Transverse colon (tissue), 4 donors: ENCODE measurements around the gene ZNF597. TPM values are rescaled to one million over a fixed set of nuclear protein-coding genes. Genes with fewer than 3 reads are reported as not detected.

Experiments
- DNase-seq: peaks from one replicate; pipeline ENCODE4 v3.0.0-alpha.2; 2019
- H3K27ac ChIP-seq, 4 donors: fragments of 200-600 bp; sonication (generic); 2 replicates each; pipeline ENCODE4 v1.5.1; 2016 to 2018; ENCODE audit warnings: inconsistent platforms in 4 of 4
- H3K27me3 ChIP-seq: fragments of 200-600 bp; sonication (generic); 2 replicates; pipeline ENCODE4 v1.5.1; 2017; ENCODE audit warnings: inconsistent platforms
- H3K36me3 ChIP-seq, 4 donors: fragments of 200-600 bp; sonication (generic); 2 replicates each; pipeline ENCODE4 v1.5.1; 2017 to 2019; ENCODE audit warnings: inconsistent platforms in 4 of 4
- H3K4me1 ChIP-seq, 4 donors: fragments of 200-600 bp; sonication (generic); 2 replicates each; pipeline ENCODE4 v1.5.1; 2017 to 2020; ENCODE audit warnings: inconsistent platforms in 4 of 4
- H3K4me3 ChIP-seq, 4 donors: fragments of 200-600 bp; sonication (generic); 1 replicate in 1 of 4; 2 replicates in 3 of 4; pipeline versions ENCODE4 v1.5.1 to v1.6.1; 2017 to 2019; ENCODE audit warnings: inconsistent platforms in 4 of 4
- H3K9me3 ChIP-seq, 2 donors: fragments of 200-600 bp; sonication (generic); 2 replicates each; pipeline ENCODE4 v1.5.1; 2017 to 2019; ENCODE audit warnings: inconsistent platforms in 2 of 2
- EP300 ChIP-seq: sonication (generic); formaldehyde crosslinking; IDR thresholded peaks from one replicate; pipeline ENCODE4 v1.6.1; 2017; ENCODE audit warnings: antibody characterized with exemption, low read depth
- POLR2A ChIP-seq: fragments of 450-650 bp; IDR thresholded peaks from one replicate; pipeline ENCODE4 v1.6.1; 2016; ENCODE audit warnings: antibody characterized with exemption, mild to moderate bottlenecking, moderate library complexity
- POLR2AphosphoS5 ChIP-seq, 3 donors: sonication (generic); formaldehyde crosslinking; IDR thresholded peaks; one replicate each; pipeline ENCODE4 v1.6.1; 2016; ENCODE audit warnings: antibody characterized with exemption in 3 of 3
- WGBS, 2 donors: methylation state at CpG; one replicate each; pipeline ENCODE4 v1.1.5; 2018; ENCODE audit warnings: low coverage in 1 of 2; 5-methylcytosine and 5-hydroxymethylcytosine counted together
- in situ Hi-C, 4 donors: fragments of 200-750 bp; cut with MboI; loops; one replicate each; pipeline versions ENCODE4 v1.15.0 to v1.15.1; 2017; ENCODE audit warnings: low sequenced_read_pairs in 3 of 4, low pct_ligation_motif_present in 1 of 4, low pct_unique_long_range_greater_than_20kb in 1 of 4
- intact Hi-C: fragments of 100-400 bp; cut with DNase I; formaldehyde crosslinking; loops from one replicate; pipeline ENCODE4 v1.15.1; 2023; ENCODE audit warnings: low total_unique reads
- total RNA-seq, 4 donors: library from RNA; depleted of rRNA; stranded (reverse); fragments of >200 nt; gene quantifications; one replicate each; pipeline ENCODE4 v1.1.0, GENCODE V29; 2016
- TF ChIP-seq, protein P1 (sequence below), 5 experiments: fragments of 200-600 bp in 3 of 5; fragments of 450-650 bp in 2 of 5; sonication (generic) in 3 of 5; IDR thresholded peaks; 1 replicate in 2 of 5; 2 replicates in 3 of 5; pipeline ENCODE4 v1.5.1; 2016 to 2017; ENCODE audit warnings: antibody characterized with exemption in 5 of 5, inconsistent platforms in 3 of 5, mild to moderate bottlenecking in 2 of 5, moderate library complexity in 1 of 5

ZNF597 gene
- total RNA-seq: 1 to 10 TPM in 2 of 4 donors, under 1 TPM in 2; 0.37 to 2.4 (median 0.91) TPM

GRCh38 chr16:3443108-3444031, at the start of gene ZNF597, which contains the start of gene NAA60:
ZNF597 (minus strand) TSS chr16:3443504; CDS start chr16:3443153, 351 bp downstream.
NAA60 (plus strand) TSS chr16:3443680; CDS start chr16:3476228, 32,548 bp downstream.
- WGBS, 2 donors: 62% methylated on average over 61 of the region's 61 CpGs; no CpG with 5 or more reads in 1 of the 2 donors

GRCh38 chr16:3492356-3492755, 49.1 kb upstream of the ZNF597 start:
- H3K4me3 ChIP-seq: no peak overlapping the region
- H3K27ac ChIP-seq: no peak overlapping the region
- no peak for TF ChIP-seq POLR2A
- no peak for TF ChIP-seq EP300
- TF ChIP-seq, protein P1, sequence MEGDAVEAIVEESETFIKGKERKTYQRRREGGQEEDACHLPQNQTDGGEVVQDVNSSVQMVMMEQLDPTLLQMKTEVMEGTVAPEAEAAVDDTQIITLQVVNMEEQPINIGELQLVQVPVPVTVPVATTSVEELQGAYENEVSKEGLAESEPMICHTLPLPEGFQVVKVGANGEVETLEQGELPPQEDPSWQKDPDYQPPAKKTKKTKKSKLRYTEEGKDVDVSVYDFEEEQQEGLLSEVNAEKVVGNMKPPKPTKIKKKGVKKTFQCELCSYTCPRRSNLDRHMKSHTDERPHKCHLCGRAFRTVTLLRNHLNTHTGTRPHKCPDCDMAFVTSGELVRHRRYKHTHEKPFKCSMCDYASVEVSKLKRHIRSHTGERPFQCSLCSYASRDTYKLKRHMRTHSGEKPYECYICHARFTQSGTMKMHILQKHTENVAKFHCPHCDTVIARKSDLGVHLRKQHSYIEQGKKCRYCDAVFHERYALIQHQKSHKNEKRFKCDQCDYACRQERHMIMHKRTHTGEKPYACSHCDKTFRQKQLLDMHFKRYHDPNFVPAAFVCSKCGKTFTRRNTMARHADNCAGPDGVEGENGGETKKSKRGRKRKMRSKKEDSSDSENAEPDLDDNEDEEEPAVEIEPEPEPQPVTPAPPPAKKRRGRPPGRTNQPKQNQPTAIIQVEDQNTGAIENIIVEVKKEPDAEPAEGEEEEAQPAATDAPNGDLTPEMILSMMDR (IDR thresholded peaks at IDR 0.05): no peak
- no peak for TF ChIP-seq POLR2AphosphoS5 (IDR thresholded peaks at IDR 0.05)
- intact Hi-C loops (no loop called here), in situ Hi-C loops (no loop called here)
- H3K36me3 ChIP-seq: no peaks in the 10 kb centered on the region
- 75% methylated on average over 10 of the region's 10 CpGs; no CpG with 5 or more reads in 1 of the 2 donors for WGBS, 2 donors
- H3K4me1 ChIP-seq: no peaks in the 10 kb centered on the region
- no peak for DNase-seq
- H3K9me3 ChIP-seq: no peaks in the 10 kb centered on the region
- no peaks in the 10 kb centered on the region for H3K27me3 ChIP-seq

More at GRCh38 chr16:3443108-3444031, at the start of gene ZNF597, which contains the start of gene NAA60:
- TF ChIP-seq, protein P1 (IDR thresholded peaks at IDR 0.05): no peak
- TF ChIP-seq POLR2A (peak; percentile 41), EP300 (no peak), POLR2AphosphoS5 (IDR thresholded peaks at IDR 0.05) (peak in 2 of 3 donors; percentile 24 to 41)
- intact Hi-C loops: no loop called here
- Histone ChIP-seq H3K27ac (peak within 1 kb of the TSS; percentile 68 to 87 (median 86)), H3K9me3 (peaks cover 0 to 8% of the 10 kb centered on the region in 2 donors), H3K36me3 (no peaks in the 10 kb centered on the region), H3K4me1 (peaks cover 0 to 14% (median 4%) of the 10 kb centered on the region in 4 donors), H3K27me3 (no peaks in the 10 kb centered on the region), H3K4me3 (peak within 1 kb of the TSS; percentile 45 to 60 (median 55))
- peak; percentile 85 for DNase-seq
- in situ Hi-C loops: no loop called here

DNA sequence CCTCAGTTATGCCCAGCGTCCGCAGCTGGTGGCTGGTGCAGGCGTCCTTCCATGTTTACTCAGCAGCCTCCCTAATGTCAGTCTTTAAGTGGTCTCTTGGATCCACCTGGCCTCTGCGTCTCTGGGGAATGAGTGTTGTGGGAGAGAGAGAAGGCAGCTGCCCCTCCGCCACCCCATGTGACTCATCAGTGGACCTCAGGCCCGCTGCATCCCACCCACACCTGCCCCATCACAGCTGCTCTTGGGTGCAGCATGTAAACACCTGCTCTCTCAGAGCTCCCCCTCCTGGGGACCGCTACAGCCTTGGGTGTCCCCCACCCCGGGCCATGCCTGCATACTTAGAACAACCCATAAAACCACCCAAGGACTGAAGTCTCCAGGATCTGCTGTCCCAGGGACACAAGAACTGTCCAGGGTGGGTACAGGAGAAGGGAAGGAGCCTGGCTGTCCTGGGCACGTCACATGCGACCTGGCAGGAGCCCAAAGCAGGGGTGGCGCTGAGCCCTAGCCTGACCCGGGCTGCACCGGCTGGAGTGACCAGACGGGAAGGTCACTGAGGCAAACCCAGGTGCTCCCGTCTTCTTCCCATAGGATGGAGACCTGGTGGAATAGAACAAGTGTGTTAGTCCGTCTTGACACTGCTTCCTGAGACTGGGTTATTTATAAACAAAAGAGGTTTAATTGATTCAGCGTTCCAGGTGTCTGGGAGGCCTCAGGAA, 47.8 kb upstream of the ZNF597 start:
- Histone ChIP-seq H3K27me3 (no peaks in the 10 kb centered on the region), H3K4me3 (no peak overlapping the region), H3K9me3 (no peaks in the 10 kb centered on the region), H3K36me3 (peaks cover 0 to 2% (median under 1%) of the 10 kb centered on the region in 4 donors), H3K4me1 (no peaks in the 10 kb centered on the region), H3K27ac (no peak overlapping the region)
- WGBS, 2 donors: 14 to 46% methylated on average over 1 to 17 of the region's 17 CpGs
- no peak for DNase-seq
- intact Hi-C loops (no loop called here), in situ Hi-C loops (no loop called here)
- no peak for TF ChIP-seq POLR2AphosphoS5 (IDR thresholded peaks at IDR 0.05)
- TF ChIP-seq EP300: no peak
- no peak for TF ChIP-seq POLR2A
- TF ChIP-seq, protein P1 (IDR thresholded peaks at IDR 0.05): no peak

DNA sequence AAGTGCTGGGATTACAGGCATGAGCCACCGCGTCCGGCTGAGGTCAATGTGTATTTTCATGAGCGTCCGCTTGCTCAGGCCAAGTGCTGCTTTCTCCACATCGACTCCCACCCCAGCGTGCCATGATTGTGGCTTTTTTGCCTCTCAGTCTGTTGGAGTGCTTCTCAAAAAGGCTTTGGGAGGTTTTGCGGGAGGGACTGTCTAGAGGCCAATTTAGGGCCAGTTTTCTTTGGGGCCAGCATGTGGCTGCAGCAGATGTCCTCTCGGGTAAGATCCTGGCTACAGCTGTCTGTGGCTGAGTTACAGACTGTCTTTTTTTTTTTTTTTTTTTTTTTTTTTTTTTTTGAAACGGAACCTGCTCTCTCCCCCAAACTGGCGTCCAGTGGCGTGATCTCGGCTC, 45.5 kb upstream of the ZNF597 start:
- in situ Hi-C loops (no loop called here), intact Hi-C loops (no loop called here)
- H3K4me1 ChIP-seq: no peaks in the 10 kb centered on the region
- H3K36me3 ChIP-seq: peaks cover 0 to 24% (median 14%) of the 10 kb centered on the region in 4 donors
- H3K9me3 ChIP-seq: no peaks in the 10 kb centered on the region
- no peak overlapping the region for H3K4me3 ChIP-seq
- no peak for DNase-seq
- 40 to 75% methylated on average over 1 to 11 of the region's 13 CpGs for WGBS, 2 donors
- no peaks in the 10 kb centered on the region for H3K27me3 ChIP-seq
- TF ChIP-seq, protein P1 (IDR thresholded peaks at IDR 0.05): no peak
- TF ChIP-seq POLR2AphosphoS5 (IDR thresholded peaks at IDR 0.05): no peak
- TF ChIP-seq EP300: no peak
- no peak for TF ChIP-seq POLR2A
- no peak overlapping the region for H3K27ac ChIP-seq
